ENCODE measurements around the gene ZNF628. TPM values are rescaled to one million over a fixed set of nuclear protein-coding genes. Genes with fewer than 3 reads are reported as not detected.

The ZNF628 gene
- total RNA-seq (2021) (11.9 and 16.7 TPM in 2 replicates), Bru-seq, nascent RNA (percentile 51 among the genes with signal in this experiment), BruChase-seq, experiment 1, labeled RNA remaining after a 2-hour chase (percentile 53 among the genes with signal in this experiment), BruChase-seq, experiment 2, labeled RNA remaining after a 6-hour chase (percentile 63 among the genes with signal in this experiment)
- long read RNA-seq, partial matches to known transcripts = 0 of 3 reads
- long read RNA-seq, other reads (novel, unspliced or antisense) = 0 of 3 reads

DNA sequence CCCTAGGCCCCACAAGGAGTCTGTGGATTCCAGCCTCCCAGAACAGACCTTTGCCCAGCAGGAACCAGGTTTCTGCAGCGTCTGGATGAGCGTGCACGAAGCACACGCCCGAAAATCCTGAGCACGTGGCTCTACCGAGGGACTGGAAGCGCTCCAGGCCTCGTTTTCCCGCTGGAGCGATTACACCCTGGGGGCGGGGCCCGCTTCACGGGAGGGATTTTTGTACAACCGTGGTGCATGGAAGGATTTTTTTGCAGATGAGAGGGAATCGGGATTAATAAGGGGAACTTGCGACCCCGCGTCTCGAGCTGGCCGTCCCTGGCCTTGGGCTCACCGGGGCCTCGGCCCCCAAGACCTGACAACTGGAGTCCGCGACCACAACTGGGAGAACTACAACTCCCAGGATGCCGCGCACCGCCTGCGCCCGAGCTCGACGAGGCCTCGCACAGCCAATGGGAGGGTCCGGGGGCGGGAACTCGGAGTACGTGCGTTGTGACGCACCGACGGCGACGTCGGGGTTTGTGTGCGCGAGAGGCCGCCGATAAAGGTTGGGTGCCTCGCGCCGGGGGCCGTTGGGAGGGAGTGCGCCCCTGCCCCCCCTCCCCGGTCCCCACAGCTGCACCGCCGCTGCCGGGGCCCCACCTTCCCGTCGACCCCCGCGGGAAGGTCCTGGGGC, at the start of gene ZNF628:
Gene ZNF628 (plus strand): TSS at position 518 of the 676 bp plus-strand sequence. CDS start 3,294 bp downstream, outside the sequence.
- no peaks in the 10 kb centered on the region for H3K27me3 ChIP-seq (replicated peaks; ENCODE audit: insufficient read depth, low read depth, low read length, poor library complexity)
- H3K27ac ChIP-seq (ENCODE audit: low read depth, low read length, poor library complexity, severe bottlenecking) = peak within 1 kb of the TSS; percentile 92
- peak within 1 kb of the TSS; percentile 56 for H3K4me3 ChIP-seq (ENCODE audit: low read depth, low read length, poor library complexity, severe bottlenecking)
- H3K4me1 ChIP-seq (ENCODE audit: insufficient read depth, low read length, poor library complexity, severe bottlenecking) = peaks cover 14% of the 10 kb centered on the region
- ChIA-PET CTCF (interaction anchor here (0.7 to 1.6 kb wide), 4 partner anchors 8 to 156 kb away, joined by 4 to 8 read pairs (median 8); no protein-coding TSS in a partner anchor), POLR2A (ENCODE audit: low non-redundant PET) (interaction anchor here (0.6 to 0.8 kb wide), 4 partner anchors 23 to 271 kb away, joined by 3 to 4 read pairs (median 3); partner anchors contain the start of gene CCDC106)
- TF ChIP-seq, protein P1, sequence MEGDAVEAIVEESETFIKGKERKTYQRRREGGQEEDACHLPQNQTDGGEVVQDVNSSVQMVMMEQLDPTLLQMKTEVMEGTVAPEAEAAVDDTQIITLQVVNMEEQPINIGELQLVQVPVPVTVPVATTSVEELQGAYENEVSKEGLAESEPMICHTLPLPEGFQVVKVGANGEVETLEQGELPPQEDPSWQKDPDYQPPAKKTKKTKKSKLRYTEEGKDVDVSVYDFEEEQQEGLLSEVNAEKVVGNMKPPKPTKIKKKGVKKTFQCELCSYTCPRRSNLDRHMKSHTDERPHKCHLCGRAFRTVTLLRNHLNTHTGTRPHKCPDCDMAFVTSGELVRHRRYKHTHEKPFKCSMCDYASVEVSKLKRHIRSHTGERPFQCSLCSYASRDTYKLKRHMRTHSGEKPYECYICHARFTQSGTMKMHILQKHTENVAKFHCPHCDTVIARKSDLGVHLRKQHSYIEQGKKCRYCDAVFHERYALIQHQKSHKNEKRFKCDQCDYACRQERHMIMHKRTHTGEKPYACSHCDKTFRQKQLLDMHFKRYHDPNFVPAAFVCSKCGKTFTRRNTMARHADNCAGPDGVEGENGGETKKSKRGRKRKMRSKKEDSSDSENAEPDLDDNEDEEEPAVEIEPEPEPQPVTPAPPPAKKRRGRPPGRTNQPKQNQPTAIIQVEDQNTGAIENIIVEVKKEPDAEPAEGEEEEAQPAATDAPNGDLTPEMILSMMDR (conservative IDR thresholded peaks at IDR 0.05; ENCODE audit: low read depth, low read length) = no peak
- no peak for TF ChIP-seq EZH2 (IDR thresholded peaks at IDR 0.05; ENCODE audit: borderline replicate concordance, low read depth, low read length, poor library complexity, severe bottlenecking)
- BruUV-seq (replicated peaks) = no TSS peak
- DNase-seq (ENCODE audit: low spot score) = peak; percentile 99
- H3K9me3 ChIP-seq (ENCODE audit: low read depth, low read length, poor library complexity, severe bottlenecking) = no peaks in the 10 kb centered on the region
- intact Hi-C loops (cut with micrococcal nuclease; ENCODE audit: unreplicated experiment) = no loop called here
- no peaks in the 10 kb centered on the region for H3K36me3 ChIP-seq (ENCODE audit: insufficient read depth, low read length, poor library complexity, severe bottlenecking)

DNA sequence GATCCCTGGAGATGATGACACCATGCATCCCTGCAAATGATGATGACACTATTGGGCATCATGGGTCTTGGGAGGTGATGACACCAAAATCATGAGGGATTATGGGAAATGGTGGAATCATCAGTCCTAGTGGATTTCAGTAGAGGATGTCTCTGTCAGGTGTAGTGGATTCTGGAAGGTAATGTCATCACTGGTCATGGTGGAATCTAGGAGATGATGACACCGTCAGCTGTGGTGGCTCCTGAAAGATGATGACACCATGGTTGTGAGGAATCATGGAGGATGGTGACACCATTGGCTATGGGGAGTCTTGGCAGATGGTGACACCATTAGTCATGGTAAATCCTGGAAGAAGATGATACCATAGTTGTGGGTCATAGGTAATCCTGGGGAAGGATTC, 45.2 kb upstream of the ZNF628 start:
- H3K4me3 ChIP-seq (ENCODE audit: low read depth, low read length, poor library complexity, severe bottlenecking) = no peak overlapping the region
- ChIA-PET CTCF (no interaction called here), POLR2A (ENCODE audit: low non-redundant PET) (no interaction called here)
- no peaks in the 10 kb centered on the region for H3K9me3 ChIP-seq (ENCODE audit: low read depth, low read length, poor library complexity, severe bottlenecking)
- no peak for TF ChIP-seq EZH2 (IDR thresholded peaks at IDR 0.05; ENCODE audit: borderline replicate concordance, low read depth, low read length, poor library complexity, severe bottlenecking)
- TF ChIP-seq, protein P1 (conservative IDR thresholded peaks at IDR 0.05; ENCODE audit: low read depth, low read length) = no peak
- intact Hi-C loops (cut with micrococcal nuclease; ENCODE audit: unreplicated experiment) = no loop called here
- no TSS peak for BruUV-seq (replicated peaks)
- H3K36me3 ChIP-seq (ENCODE audit: insufficient read depth, low read length, poor library complexity, severe bottlenecking) = no peaks in the 10 kb centered on the region
- no peak for DNase-seq (ENCODE audit: low spot score)
- no peaks in the 10 kb centered on the region for H3K4me1 ChIP-seq (ENCODE audit: insufficient read depth, low read length, poor library complexity, severe bottlenecking)
- no peaks in the 10 kb centered on the region for H3K27me3 ChIP-seq (replicated peaks; ENCODE audit: insufficient read depth, low read depth, low read length, poor library complexity)
- no peak overlapping the region for H3K27ac ChIP-seq (ENCODE audit: low read depth, low read length, poor library complexity, severe bottlenecking)

DNA sequence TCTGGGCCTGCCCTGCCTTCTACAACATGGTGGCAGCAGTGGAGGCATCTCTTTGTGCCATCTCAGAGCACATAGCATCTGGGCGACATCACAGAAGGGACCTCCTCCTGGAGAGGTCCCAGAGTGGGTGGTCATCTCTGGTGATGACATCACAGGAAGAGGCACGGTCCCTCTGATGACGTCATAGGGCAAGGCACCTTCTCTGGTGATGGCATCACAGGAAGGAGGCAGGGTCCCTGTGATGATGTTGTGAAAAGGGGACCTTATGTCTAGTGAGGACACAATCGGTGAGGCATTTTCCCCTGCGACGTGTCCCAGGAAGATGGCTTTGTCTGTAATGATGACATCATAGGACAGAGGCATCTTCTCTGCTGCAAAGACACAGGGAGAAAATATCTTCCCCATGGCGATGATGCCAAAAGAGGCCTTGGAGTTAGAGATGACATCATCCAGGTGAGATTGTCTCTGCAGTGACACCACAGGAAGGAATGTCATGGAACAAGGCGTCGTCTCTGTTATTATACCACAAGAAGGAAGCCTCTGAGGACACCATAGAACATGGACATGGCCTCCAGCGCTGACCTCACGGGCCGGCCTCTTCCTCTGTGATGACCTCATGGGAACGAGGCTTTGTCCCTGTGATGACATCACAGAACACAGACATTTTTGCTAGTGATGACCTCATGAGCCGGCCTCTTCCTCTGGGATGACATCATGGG, 44.0 kb upstream of the ZNF628 start:
- no TSS peak for BruUV-seq (replicated peaks)
- Histone ChIP-seq H3K4me1 (ENCODE audit: insufficient read depth, low read length, poor library complexity, severe bottlenecking) (no peaks in the 10 kb centered on the region), H3K27ac (ENCODE audit: low read depth, low read length, poor library complexity, severe bottlenecking) (no peak overlapping the region), H3K36me3 (ENCODE audit: insufficient read depth, low read length, poor library complexity, severe bottlenecking) (no peaks in the 10 kb centered on the region), H3K9me3 (ENCODE audit: low read depth, low read length, poor library complexity, severe bottlenecking) (no peaks in the 10 kb centered on the region), H3K4me3 (ENCODE audit: low read depth, low read length, poor library complexity, severe bottlenecking) (no peak overlapping the region), H3K27me3 (replicated peaks; ENCODE audit: insufficient read depth, low read depth, low read length, poor library complexity) (no peaks in the 10 kb centered on the region)
- CTCF ChIA-PET = no interaction called here
- DNase-seq (ENCODE audit: low spot score) = no peak
- intact Hi-C loops (cut with micrococcal nuclease; ENCODE audit: unreplicated experiment) = no loop called here
- TF ChIP-seq EZH2 (IDR thresholded peaks at IDR 0.05; ENCODE audit: borderline replicate concordance, low read depth, low read length, poor library complexity, severe bottlenecking) = no peak
- TF ChIP-seq, protein P1 (conservative IDR thresholded peaks at IDR 0.05; ENCODE audit: low read depth, low read length) = no peak
- POLR2A ChIA-PET (ENCODE audit: low non-redundant PET) = no interaction called here

All from A673 (cell line).